GM23248 (cell line): ENCODE results near the gene GDPD4. TPM values are rescaled to one million over a fixed set of nuclear protein-coding genes. Genes with fewer than 3 reads are reported as not detected.

Experiments
- DNase-seq: peaks from one replicate; pipeline ENCODE4 v3.0.0-alpha.2; 2015
- H2AFZ ChIP-seq: fragments of 200-600 bp; sonication (generic); 2 replicates; pipeline ENCODE4 v1.6.1; 2016; ENCODE audit warnings: antibody characterized with exemption
- H3F3A ChIP-seq: fragments of 200-600 bp; sonication (generic); 2 replicates; pipeline ENCODE4 v1.6.1; 2016; ENCODE audit warnings: mild to moderate bottlenecking, antibody characterized with exemption, mixed run types; ENCODE audit not compliant: insufficient read depth
- H3K27ac ChIP-seq: fragments of 200-600 bp; sonication (generic); 2 replicates; pipeline ENCODE4 v1.5.1; 2016; ENCODE audit warnings: mild to moderate bottlenecking
- H3K27me3 ChIP-seq: fragments of 200-600 bp; sonication (generic); replicated peaks from 2 replicates; pipeline ENCODE4 v1.6.1; 2016; ENCODE audit warnings: mild to moderate bottlenecking; ENCODE audit not compliant: insufficient read depth
- H3K36me3 ChIP-seq: fragments of 200-600 bp; sonication (generic); 2 replicates; pipeline ENCODE4 v1.6.1; 2016; ENCODE audit warnings: low read depth, mild to moderate bottlenecking
- H3K4me1 ChIP-seq: fragments of 200-600 bp; sonication (generic); 2 replicates; pipeline ENCODE4 v1.6.1; 2016; ENCODE audit warnings: mild to moderate bottlenecking; ENCODE audit not compliant: insufficient read depth
- H3K4me2 ChIP-seq: fragments of 200-600 bp; sonication (generic); one replicate; pipeline ENCODE4 v1.6.1; 2016; ENCODE audit warnings: mild to moderate bottlenecking; ENCODE audit not compliant: unreplicated experiment
- H3K4me3 ChIP-seq: fragments of 200-600 bp; sonication (generic); 2 replicates; pipeline ENCODE4 v1.5.1; 2016; ENCODE audit warnings: mild to moderate bottlenecking
- H3K79me2 ChIP-seq: fragments of 200-600 bp; sonication (generic); 2 replicates; pipeline ENCODE4 v1.6.1; 2016; ENCODE audit warnings: mild to moderate bottlenecking; ENCODE audit not compliant: insufficient read depth
- H3K9ac ChIP-seq: fragments of 200-600 bp; sonication (generic); 2 replicates; pipeline ENCODE4 v1.6.1; 2016; ENCODE audit warnings: mild to moderate bottlenecking
- H3K9me2 ChIP-seq: fragments of 200-600 bp; sonication (generic); 2 replicates; pipeline ENCODE4 v1.6.1; 2016; ENCODE audit warnings: mixed run types, mild to moderate bottlenecking, moderate library complexity; ENCODE audit not compliant: insufficient read depth
- H3K9me3 ChIP-seq: fragments of 200-600 bp; sonication (generic); one replicate; pipeline ENCODE4 v1.6.1; 2017; ENCODE audit warnings: low read depth
- H4K20me1 ChIP-seq: fragments of 200-600 bp; sonication (generic); 2 replicates; pipeline ENCODE4 v1.6.0; 2016; ENCODE audit not compliant: insufficient read depth
- EZH2 ChIP-seq: fragments of 200-600 bp; sonication (generic); IDR thresholded peaks from 2 replicates; pipeline ENCODE4 v1.6.1; 2018; ENCODE audit warnings: antibody characterized with exemption, mild to moderate bottlenecking; ENCODE audit not compliant: insufficient read depth, poor library complexity, severe bottlenecking
- EZH2phosphoT487 ChIP-seq: fragments of 200-600 bp; sonication (generic); IDR thresholded peaks from 2 replicates; pipeline ENCODE4 v1.6.1; 2018; ENCODE audit warnings: antibody characterized with exemption, moderate library complexity, mild to moderate bottlenecking, low read depth; ENCODE audit not compliant: insufficient read depth
- WGBS, 2 experiments: methylation state at CpG; one replicate each; pipeline ENCODE4 v1.1.6; 2015 to 2017; ENCODE audit warnings: low lambda C conversion rate in 2 of 2, low coverage in 1 of 2; ENCODE audit errors: missing lambda C conversion rate in 2 of 2; 5-methylcytosine and 5-hydroxymethylcytosine counted together
- in situ Hi-C: fragments of 300-500 bp; cut with MboI; formaldehyde crosslinking; loops from 2 replicates; pipeline ENCODE4 v1.15.0; 2020
- polyA plus RNA-seq: library from polyadenylated mRNA; unstranded; fragments of >200 nt; fragmentation: Nextera tagmentation; extraction: Ambion mirVana; gene quantifications from 2 replicates; pipeline ENCODE4 v1.2.1, GENCODE V29; 2016
- total RNA-seq: library from RNA; depleted of rRNA; stranded (reverse); fragments of >200 nt; shearing (Covaris generic); gene quantifications from 2 replicates; pipeline ENCODE4 v1.2.3, GENCODE V29; 2014

Gene GDPD4
- total and polyA plus RNA-seq, 2 experiments from 2014 or later = not detected

DNA sequence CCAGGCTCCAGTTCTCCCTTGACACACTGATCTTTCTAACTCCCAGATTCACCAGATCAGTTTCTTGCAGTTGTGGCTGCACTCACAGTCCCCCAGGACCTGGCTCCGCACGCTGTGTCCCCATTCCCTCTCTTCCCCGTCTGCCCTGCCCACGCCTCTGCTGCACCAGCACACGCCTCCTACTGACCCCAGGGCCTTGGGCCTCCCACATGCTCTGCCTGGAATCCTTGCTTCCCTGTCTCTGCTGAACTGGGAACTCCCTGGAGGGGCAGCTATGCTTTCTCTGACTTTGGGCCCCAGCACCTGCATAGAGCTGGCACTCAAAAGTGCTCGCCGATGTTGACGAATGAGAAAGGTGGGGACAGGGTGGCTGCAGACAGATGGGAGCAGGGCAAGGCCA is 104.5 kb downstream of the GDPD4 start:
- 84 to 86% methylated on average over 8 of the region's 8 CpGs for WGBS, 2 experiments
- Histone ChIP-seq H3K4me3 (no peak overlapping the region), H3K27me3 (no peaks in the 10 kb centered on the region), H3K27ac (no peak overlapping the region), H3K9me3 (no peaks in the 10 kb centered on the region), H4K20me1 (no peaks in the 10 kb centered on the region), H3K79me2 (no peaks in the 10 kb centered on the region), H3K4me2 (no peak overlapping the region), H3K4me1 (no peaks in the 10 kb centered on the region), H3K9ac (no peak overlapping the region), H2AFZ (no peak overlapping the region), H3K36me3 (no peaks in the 10 kb centered on the region), H3K9me2 (no peaks in the 10 kb centered on the region), H3F3A (no peaks in the 10 kb centered on the region)
- no peak for DNase-seq
- TF ChIP-seq EZH2phosphoT487 (no peak), EZH2 (no peak)
- in situ Hi-C loops = loop anchor here (10.0 kb wide), 1 partner anchor 418 kb away; no protein-coding TSS in a partner anchor

DNA sequence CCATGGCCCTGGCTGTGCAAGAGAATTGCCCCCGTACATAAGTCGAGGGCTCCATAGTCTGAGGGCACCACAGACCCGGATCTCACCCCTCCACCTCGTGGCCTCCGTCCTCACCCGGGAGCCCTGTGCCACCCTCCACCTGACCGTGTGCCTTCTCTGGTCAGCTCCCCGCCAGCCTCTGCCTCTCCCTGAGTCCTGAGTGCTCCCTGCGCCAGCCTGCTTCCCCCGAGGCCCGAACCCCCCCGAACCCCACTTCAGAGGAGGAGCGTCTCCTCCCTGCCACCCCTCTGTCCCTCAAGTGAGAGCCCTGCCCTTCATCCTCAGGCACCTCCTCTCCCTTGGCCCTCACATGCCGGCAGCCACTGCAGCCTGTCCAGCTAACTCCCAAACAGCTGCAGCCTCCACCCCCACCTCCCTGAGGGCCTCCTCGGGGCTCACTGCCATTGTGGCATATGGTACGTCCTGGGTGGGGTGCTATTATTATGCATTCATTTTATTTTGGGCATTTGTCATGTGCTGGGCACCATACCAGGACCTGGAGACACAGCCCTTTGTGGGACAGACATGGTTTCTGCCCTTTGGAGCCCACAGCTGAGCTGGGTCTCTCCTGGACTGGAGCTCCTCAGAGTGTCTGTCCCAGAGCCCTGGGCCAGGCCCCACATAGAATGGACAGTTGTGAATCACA is 106.3 kb downstream of the GDPD4 start:
- Histone ChIP-seq H3K27me3 (no peaks in the 10 kb centered on the region), H3K4me2 (no peak overlapping the region), H3K36me3 (no peaks in the 10 kb centered on the region), H3K27ac (no peak overlapping the region), H3K9ac (no peak overlapping the region), H3K9me3 (no peaks in the 10 kb centered on the region), H3K79me2 (no peaks in the 10 kb centered on the region), H3K4me3 (no peak overlapping the region), H3K4me1 (no peaks in the 10 kb centered on the region), H2AFZ (no peak overlapping the region), H3K9me2 (no peaks in the 10 kb centered on the region), H3F3A (no peaks in the 10 kb centered on the region), H4K20me1 (no peaks in the 10 kb centered on the region)
- TF ChIP-seq EZH2 = no peak
- no peak for TF ChIP-seq EZH2phosphoT487
- no peak for DNase-seq
- in situ Hi-C loops = loop anchor here (10.0 kb wide), 1 partner anchor 420 kb away; no protein-coding TSS in a partner anchor
- WGBS, 2 experiments = 59 to 60% methylated on average over 14 to 16 of the region's 16 CpGs

DNA sequence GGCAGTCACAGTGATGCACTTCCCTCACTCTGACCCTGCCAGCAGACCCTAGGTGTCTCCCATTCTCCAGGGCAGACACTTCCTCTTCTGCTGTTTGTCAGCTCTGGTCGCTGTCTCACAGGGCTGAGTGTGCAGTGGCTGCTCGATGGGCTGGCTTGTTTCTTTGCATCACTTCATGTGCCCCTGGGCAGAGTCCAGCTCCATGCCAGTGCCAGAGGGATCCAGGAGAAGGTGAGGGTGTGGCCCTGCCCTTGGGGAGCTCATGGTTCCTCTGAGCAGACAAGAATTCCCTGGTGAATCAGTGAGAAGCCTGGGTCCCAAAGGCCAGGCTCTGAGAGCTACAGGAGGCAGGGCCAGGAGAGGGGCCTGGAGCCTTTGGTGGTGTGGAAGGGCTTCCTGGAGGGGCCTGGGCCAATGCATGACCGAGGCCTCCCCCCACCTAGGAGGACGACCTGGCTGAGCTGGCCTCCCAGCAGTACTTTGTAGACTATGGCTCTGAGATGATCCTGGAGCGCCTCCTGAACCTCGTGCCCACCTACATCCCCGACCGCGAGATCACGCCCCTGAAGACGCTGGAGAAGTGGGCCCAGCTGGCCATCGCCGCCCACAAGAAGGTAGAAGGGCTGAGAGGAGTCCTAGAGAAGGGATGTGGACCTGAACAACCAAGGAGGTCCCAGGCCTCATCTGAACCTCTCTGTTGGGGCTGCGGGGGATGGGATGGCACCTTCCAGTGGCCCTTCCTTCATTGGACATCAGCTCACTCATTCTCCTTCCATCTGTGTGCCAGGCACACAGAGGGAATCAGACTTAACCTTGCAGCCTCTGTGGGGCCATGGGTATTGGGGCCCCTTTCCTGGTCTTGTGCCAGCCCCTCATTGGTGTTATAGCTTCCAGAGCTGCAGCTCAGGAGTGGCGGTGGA is 107.3 kb downstream of the GDPD4 start:
- no peak for TF ChIP-seq EZH2phosphoT487
- TF ChIP-seq EZH2 = no peak
- H2AFZ ChIP-seq = no peak overlapping the region
- no peak overlapping the region for H3K9ac ChIP-seq
- no peaks in the 10 kb centered on the region for H3K9me3 ChIP-seq
- H3K27me3 ChIP-seq = no peaks in the 10 kb centered on the region
- no peaks in the 10 kb centered on the region for H3K9me2 ChIP-seq
- H3K36me3 ChIP-seq = no peaks in the 10 kb centered on the region
- in situ Hi-C loops = loop anchor here (10.0 kb wide), 1 partner anchor 421 kb away; no protein-coding TSS in a partner anchor
- no peaks in the 10 kb centered on the region for H3K4me1 ChIP-seq
- H3K79me2 ChIP-seq = no peaks in the 10 kb centered on the region
- no peaks in the 10 kb centered on the region for H3F3A ChIP-seq
- no peak for DNase-seq
- H3K4me2 ChIP-seq = no peak overlapping the region
- no peaks in the 10 kb centered on the region for H4K20me1 ChIP-seq
- WGBS, 2 experiments = 82 to 83% methylated on average over 15 of the region's 15 CpGs
- no peak overlapping the region for H3K27ac ChIP-seq
- H3K4me3 ChIP-seq = no peak overlapping the region

GRCh38 chr11:77193167-77193566 is 108.3 kb downstream of the GDPD4 start:
- Histone ChIP-seq H3K4me3 (no peak overlapping the region), H3K27ac (no peak overlapping the region), H3K36me3 (no peaks in the 10 kb centered on the region), H2AFZ (no peak overlapping the region), H3K27me3 (no peaks in the 10 kb centered on the region), H3K4me2 (no peak overlapping the region), H4K20me1 (no peaks in the 10 kb centered on the region), H3F3A (no peaks in the 10 kb centered on the region), H3K9me2 (no peaks in the 10 kb centered on the region), H3K4me1 (no peaks in the 10 kb centered on the region), H3K9ac (no peak overlapping the region), H3K9me3 (no peaks in the 10 kb centered on the region), H3K79me2 (no peaks in the 10 kb centered on the region)
- in situ Hi-C loops = loop anchor here (10.0 kb wide), 1 partner anchor 422 kb away; no protein-coding TSS in a partner anchor
- no peak for DNase-seq
- TF ChIP-seq EZH2phosphoT487 (no peak), EZH2 (no peak)
